ENCODE data around the gene SPI1.

SPI1 gene

GRCh38 chr11:47314992-47315391 lies 63.4 kb downstream of the SPI1 start:
- no peak for DNase-seq (ENCODE audit: low read depth)

GRCh38 chr11:47308050-47308823 lies 70.1 kb downstream of the SPI1 start:
- no peak for TF ChIP-seq CTCF (IDR thresholded peaks at IDR 0.05; ENCODE audit: low read length, missing control alignments)

More at GRCh38 chr11:47314992-47315391, 63.4 kb downstream of the SPI1 start:
- H3K4me3 ChIP-seq (replicated peaks; ENCODE audit: low read depth, low read length), result no peak overlapping the region
- TF ChIP-seq CTCF (IDR thresholded peaks at IDR 0.05; ENCODE audit: low read length, missing control alignments), result no peak

GRCh38 chr11:47306484-47306844 lies 71.9 kb downstream of the SPI1 start:
- TF ChIP-seq CTCF (IDR thresholded peaks at IDR 0.05; ENCODE audit: low read length, missing control alignments), result no peak
- no peak for DNase-seq (ENCODE audit: low read depth)
- H3K4me3 ChIP-seq (replicated peaks; ENCODE audit: low read depth, low read length), result no peak overlapping the region

More at GRCh38 chr11:47308050-47308823, 70.1 kb downstream of the SPI1 start:
- no peak for DNase-seq (ENCODE audit: low read depth)
- H3K4me3 ChIP-seq (replicated peaks; ENCODE audit: low read depth, low read length), result no peak overlapping the region

GRCh38 chr11:47305734-47306483 lies 72.4 kb downstream of the SPI1 start:
- DNase-seq (ENCODE audit: low read depth), result no peak
- TF ChIP-seq CTCF (IDR thresholded peaks at IDR 0.05; ENCODE audit: low read length, missing control alignments), result no peak
- H3K4me3 ChIP-seq (replicated peaks; ENCODE audit: low read depth, low read length), result no peak overlapping the region

All from fibroblast of pulmonary artery (primary cell).